ENCODE data around the gene MAGEB17. TPM values are rescaled to one million over a fixed set of nuclear protein-coding genes. Genes with fewer than 3 reads are reported as not detected.

The MAGEB17 gene
- total and polyA plus RNA-seq, 2 of the 8 experiments (the other 6 are each of a cell fraction or from before 2014, with no cell fraction given) = 0.48 to 1.1 TPM

DNA sequence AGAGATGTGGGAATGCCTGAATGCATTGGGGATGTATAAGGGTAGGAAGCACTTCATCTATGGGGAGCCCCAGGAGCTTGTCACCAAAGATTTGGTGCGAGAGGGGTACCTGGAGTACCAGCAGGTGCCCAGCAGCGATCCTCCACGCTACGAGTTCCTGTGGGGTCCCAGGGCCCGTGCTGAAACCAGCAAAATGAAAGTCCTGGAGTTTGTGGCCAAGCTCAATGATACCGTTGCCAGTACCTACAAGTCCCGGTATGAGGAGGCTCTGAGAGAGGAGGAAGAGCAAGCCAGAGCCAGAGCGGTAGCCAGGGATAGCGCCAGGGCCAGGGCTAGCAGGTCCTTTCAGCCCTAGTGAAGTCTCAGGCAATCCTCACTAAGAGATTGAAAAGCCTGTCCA, 3.8 kb downstream of the MAGEB17 start:
- H2BK5ac ChIP-seq (ENCODE audit: low read depth, low read length) = no peak overlapping the region
- H2BK120ac ChIP-seq (replicated peaks; ENCODE audit: low read depth, low read length) = no peak overlapping the region
- H3K56ac ChIP-seq (replicated peaks; ENCODE audit: insufficient read length, low read depth, low read length) = no peak overlapping the region
- H3K79me1 ChIP-seq (ENCODE audit: low read depth, low read length) = no peaks in the 10 kb centered on the region
- no peaks in the 10 kb centered on the region for H4K20me1 ChIP-seq (replicated peaks in 1 of 2; ENCODE audit: control insufficient read depth in 1 of 2, insufficient read depth in 2 of 2, low read length in 2 of 2)
- 100% methylated on average over 3 of the region's 9 CpGs; no CpG with 5 or more reads in 1 of the 2 experiments for WGBS, 2 experiments (ENCODE audit: extremely low coverage in 1 of 2, insufficient coverage in 1 of 2, insufficient read length in 1 of 2, insufficient replicate concordance in 2 of 2, low coverage in 1 of 2, low lambda C conversion rate in 2 of 2, missing lambda C conversion rate in 1 of 2)
- no peak for FAIRE-seq
- H3K4me1 ChIP-seq (replicated peaks in 1 of 4; ENCODE audit: control insufficient read depth in 3 of 4, insufficient read depth in 4 of 4, low read length in 3 of 4) = no peaks in the 10 kb centered on the region
- H3K18ac ChIP-seq (ENCODE audit: extremely low read depth, low read length) = no peak overlapping the region
- H3K23me2 ChIP-seq (ENCODE audit: low read depth, low read length) = no peaks in the 10 kb centered on the region
- no peak overlapping the region for H3K4me2 ChIP-seq (ENCODE audit: insufficient read depth in 1 of 2, low read depth in 2 of 2, low read length in 2 of 2)
- no peak for TF ChIP-seq POLR2A (IDR thresholded peaks at IDR 0.05; ENCODE audit: control extremely low read depth in 1 of 2, low read depth in 2 of 2, low read length in 2 of 2)
- TF ChIP-seq BACH1 (IDR thresholded peaks at IDR 0.05; ENCODE audit: low read length) = no peak
- TF ChIP-seq TAF7 (optimal IDR thresholded peaks at IDR 0.05; ENCODE audit: borderline replicate concordance, low read depth, low read length) = no peak
- TF ChIP-seq EGR1 (IDR thresholded peaks at IDR 0.05; ENCODE audit: borderline replicate concordance, low read depth, low read length) = no peak
- no peak for TF ChIP-seq TAF1 (IDR thresholded peaks at IDR 0.05; ENCODE audit: low read depth, low read length)
- no peak overlapping the region for H4K91ac ChIP-seq (replicated peaks; ENCODE audit: insufficient read length, low read length)
- H2BK20ac ChIP-seq (ENCODE audit: low read length) = no peak overlapping the region
- no peak overlapping the region for H3K4ac ChIP-seq (replicated peaks; ENCODE audit: insufficient read length, low read depth, low read length)
- H3K27ac ChIP-seq (ENCODE audit: low read depth, low read length) = no peak overlapping the region
- H2AFZ ChIP-seq (ENCODE audit: low read length) = no peak overlapping the region
- DNase-seq (ENCODE audit: low read depth in 1 of 2, low spot score in 2 of 2) = no peak
- ChIA-PET POLR2A (ENCODE audit: partially characterized antibody) (no interaction called here), CTCF (ENCODE audit: partially characterized antibody) (no interaction called here)
- H3K79me2 ChIP-seq (ENCODE audit: control insufficient read depth in 1 of 2, insufficient read depth in 2 of 2, low read length in 2 of 2) = no peaks in the 10 kb centered on the region
- no peak overlapping the region for H3K9ac ChIP-seq (replicated peaks in 1 of 4; ENCODE audit: extremely low read depth in 1 of 4, low read depth in 3 of 4, low read length in 3 of 4)
- H3K9me3 ChIP-seq (ENCODE audit: insufficient read depth in 2 of 2, low read depth in 1 of 2, low read length in 1 of 2) = no peaks in the 10 kb centered on the region
- no peak overlapping the region for H2BK12ac ChIP-seq (ENCODE audit: low read depth, low read length)
- no peaks in the 10 kb centered on the region for H3K27me3 ChIP-seq (replicated peaks in 1 of 4; ENCODE audit: control insufficient read depth in 3 of 4, extremely low read depth in 1 of 4, insufficient read depth in 3 of 4, low read length in 3 of 4)
- no peak overlapping the region for H4K5ac ChIP-seq (ENCODE audit: insufficient read length, low read depth, low read length)
- no peak overlapping the region for H3K4me3 ChIP-seq (ENCODE audit: extremely low read depth in 1 of 4, insufficient read depth in 2 of 4, low read depth in 3 of 4, low read length in 4 of 4)
- no peak overlapping the region for H4K8ac ChIP-seq (ENCODE audit: extremely low read depth, insufficient read depth, low read length)
- no peak overlapping the region for H3K23ac ChIP-seq (ENCODE audit: insufficient read length)
- no peak overlapping the region for H3K14ac ChIP-seq (ENCODE audit: insufficient read length)
- no peaks in the 10 kb centered on the region for H3K36me3 ChIP-seq (ENCODE audit: control insufficient read depth in 2 of 4, insufficient read depth in 4 of 4, low read length in 3 of 4)
- H2AK5ac ChIP-seq (ENCODE audit: low read depth, low read length) = no peak overlapping the region
- no peak overlapping the region for H2BK15ac ChIP-seq (ENCODE audit: low read length)
